Activated naive CD8-positive, alpha-beta T cell treated with anti-CD3 and anti-CD28 coated beads, Interleukin-2, amount 10 ng/mL, durations not matched to agents 7 days and 5 days (primary cell): ENCODE results near the gene ZBTB20. TPM values are rescaled to one million over a fixed set of nuclear protein-coding genes. Genes with fewer than 3 reads are reported as not detected.

Experiments used
- ATAC-seq: fragments of 150-1000 bp; cut with Tn5 transposase; one replicate; pipeline ENCODE4 v1.10.0; 2021; ENCODE audit warnings: low read depth, moderate library complexity
- POLR2A ChIA-PET: fragments of 350-600 bp; sonication (Branson Sonifier 250); formaldehyde crosslinking; loops from one replicate; lab custom pipeline; 2021; ENCODE audit warnings: antibody characterized with exemption; lab: Charles Lee
- DNase-seq: peaks from one replicate; pipeline ENCODE4 v3.0.0; 2021
- H3K27ac Mint-ChIP-seq: one replicate; pipeline ENCODE4 v1.8.0; 2022; ENCODE audit warnings: mild to moderate bottlenecking, mixed read lengths
- H3K27me3 Mint-ChIP-seq: one replicate; pipeline ENCODE4 v1.8.0; 2022; ENCODE audit warnings: mild to moderate bottlenecking, moderate library complexity, mixed read lengths
- H3K36me3 Mint-ChIP-seq: one replicate; pipeline ENCODE4 v1.8.0; 2021; ENCODE audit warnings: mild to moderate bottlenecking, mixed read lengths
- H3K4me1 Mint-ChIP-seq: one replicate; pipeline ENCODE4 v1.8.0; 2021; ENCODE audit warnings: mixed read lengths
- H3K4me3 Mint-ChIP-seq: one replicate; pipeline ENCODE4 v1.8.0; 2022; ENCODE audit warnings: mild to moderate bottlenecking, moderate library complexity, mixed read lengths
- H3K9me3 Mint-ChIP-seq: one replicate; pipeline ENCODE4 v1.8.0; 2021; ENCODE audit warnings: mixed read lengths
- total RNA-seq, 2 experiments: library from RNA; stranded (reverse); gene quantifications; one replicate each; pipeline ENCODE4 v1.2.3, GENCODE V29; 2021

ZBTB20 gene
- total RNA-seq, 2 experiments from 2014 or later = 27.4 to 31.3 TPM

DNA sequence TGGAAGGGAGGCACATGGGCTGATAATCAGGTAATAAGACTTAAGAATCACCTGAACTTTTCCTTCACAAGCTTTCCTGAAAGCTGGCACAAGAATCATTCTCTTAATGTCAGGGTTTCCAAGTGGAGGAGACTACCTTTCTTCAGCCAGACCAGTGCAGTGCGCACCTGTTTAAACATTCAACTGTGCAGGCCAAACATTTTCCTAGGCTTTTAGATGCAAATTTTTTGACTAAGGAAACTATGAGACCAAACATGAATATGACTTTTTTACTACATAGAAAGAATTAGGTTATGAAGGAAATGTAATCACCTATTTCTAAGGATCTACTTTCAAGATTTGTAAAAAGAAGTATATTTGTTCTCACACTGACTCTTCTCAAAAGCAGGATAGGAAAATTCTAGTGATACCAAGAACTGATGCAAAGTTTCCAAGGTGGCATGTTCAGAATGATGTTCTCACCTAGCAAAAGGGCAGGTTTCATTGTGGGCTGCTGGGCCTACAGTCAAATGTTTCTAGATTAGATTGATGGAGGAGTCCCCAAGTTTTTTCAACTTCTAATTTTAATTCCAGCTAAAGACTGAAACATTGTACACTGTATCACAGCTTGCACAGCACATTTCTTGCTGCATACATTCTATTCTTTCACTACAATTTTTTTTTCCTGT is 514.2 kb downstream of the ZBTB20 start:
- H3K4me1 Mint-ChIP-seq = no peaks in the 10 kb centered on the region
- H3K27me3 Mint-ChIP-seq = no peaks in the 10 kb centered on the region
- peaks cover 6% of the 10 kb centered on the region for H3K36me3 Mint-ChIP-seq
- ATAC-seq (no peak), DNase-seq (no peak)
- no peak overlapping the region for H3K27ac Mint-ChIP-seq
- POLR2A ChIA-PET = no interaction called here
- no peak overlapping the region for H3K4me3 Mint-ChIP-seq
- peaks cover 11% of the 10 kb centered on the region for H3K9me3 Mint-ChIP-seq

DNA sequence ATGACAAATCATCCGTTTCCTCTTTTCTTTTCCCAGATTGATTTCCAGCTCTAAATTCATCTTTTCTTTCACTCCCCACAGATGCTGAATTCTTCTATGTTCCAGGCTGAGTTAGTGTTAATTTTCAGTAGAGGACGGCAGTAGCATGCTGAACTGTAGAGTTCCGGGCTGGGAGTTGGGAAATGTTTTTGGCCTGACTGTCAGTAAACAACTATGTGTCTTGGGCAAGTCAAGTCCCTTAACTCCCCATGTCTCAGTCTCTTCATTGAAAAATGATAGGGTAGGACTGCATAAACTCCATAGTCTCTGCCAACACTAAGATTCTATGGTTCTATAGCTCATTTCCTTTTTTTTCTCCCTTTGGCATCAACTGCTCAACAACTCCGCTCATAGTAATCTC is 519.3 kb downstream of the ZBTB20 start:
- Mint-ChIP-seq H3K4me3 (no peak overlapping the region), H3K4me1 (no peaks in the 10 kb centered on the region), H3K36me3 (peaks cover 2% of the 10 kb centered on the region), H3K27me3 (no peaks in the 10 kb centered on the region), H3K9me3 (no peaks in the 10 kb centered on the region), H3K27ac (no peak overlapping the region)
- POLR2A ChIA-PET = no interaction called here
- no peak for DNase-seq
- no peak for ATAC-seq

DNA sequence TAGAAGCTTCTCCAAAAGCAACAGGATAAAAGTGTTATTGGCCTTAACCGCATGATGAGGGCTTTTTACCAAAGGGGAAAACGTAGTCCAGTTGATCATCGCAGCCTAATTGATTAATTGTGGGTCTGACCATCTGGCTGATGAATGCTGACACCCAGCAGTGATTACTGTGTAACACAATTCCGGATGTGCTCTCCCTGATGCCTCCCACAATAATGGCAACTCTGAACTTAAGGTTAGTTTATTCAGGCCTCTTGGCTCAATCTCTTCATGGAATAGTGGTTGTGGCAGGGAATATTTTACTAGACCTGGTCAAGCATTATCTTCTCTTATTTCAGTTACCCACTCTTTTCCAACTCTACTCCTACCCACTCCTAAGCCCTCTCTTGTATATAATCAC is 520.3 kb downstream of the ZBTB20 start:
- no peak for ATAC-seq
- H3K27me3 Mint-ChIP-seq = no peaks in the 10 kb centered on the region
- DNase-seq = no peak
- H3K36me3 Mint-ChIP-seq = peaks cover 2% of the 10 kb centered on the region
- POLR2A ChIA-PET = no interaction called here
- no peaks in the 10 kb centered on the region for H3K9me3 Mint-ChIP-seq
- no peak overlapping the region for H3K4me3 Mint-ChIP-seq
- H3K4me1 Mint-ChIP-seq = no peaks in the 10 kb centered on the region
- no peak overlapping the region for H3K27ac Mint-ChIP-seq

DNA sequence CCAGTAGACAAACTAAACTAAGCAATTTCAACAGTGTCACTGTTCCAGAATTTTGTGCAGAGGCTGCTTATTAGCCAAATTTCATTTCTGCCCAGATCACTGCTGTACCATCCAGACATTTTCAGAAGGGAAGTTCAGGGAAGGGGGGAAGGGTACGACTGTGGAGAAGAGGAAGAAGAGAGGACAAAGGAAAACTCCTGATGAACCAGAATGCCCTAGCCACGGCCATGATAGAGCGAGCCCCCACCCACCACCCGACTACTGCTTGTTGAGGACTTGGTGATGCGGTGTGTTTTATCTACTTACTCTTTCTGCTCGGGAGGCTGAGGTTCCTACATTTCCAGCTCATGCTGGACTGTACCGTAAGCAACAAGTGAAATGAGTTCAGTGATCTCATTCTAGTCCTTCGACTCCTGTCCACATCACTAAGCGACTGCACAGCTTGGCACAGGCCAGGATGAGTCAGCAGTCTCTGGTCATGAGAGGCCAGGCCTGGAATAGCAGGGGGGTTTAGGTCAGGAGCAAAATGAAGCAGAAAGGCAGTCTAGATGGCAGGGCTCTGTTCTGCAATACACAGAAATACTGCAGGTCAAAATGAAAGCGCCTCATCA is 522.4 kb downstream of the ZBTB20 start:
- DNase-seq = no peak
- no peaks in the 10 kb centered on the region for H3K9me3 Mint-ChIP-seq
- no peaks in the 10 kb centered on the region for H3K4me1 Mint-ChIP-seq
- H3K36me3 Mint-ChIP-seq = peaks cover 2% of the 10 kb centered on the region
- no peak for ATAC-seq
- H3K27ac Mint-ChIP-seq = no peak overlapping the region
- POLR2A ChIA-PET = no interaction called here
- no peak overlapping the region for H3K4me3 Mint-ChIP-seq
- no peaks in the 10 kb centered on the region for H3K27me3 Mint-ChIP-seq

DNA sequence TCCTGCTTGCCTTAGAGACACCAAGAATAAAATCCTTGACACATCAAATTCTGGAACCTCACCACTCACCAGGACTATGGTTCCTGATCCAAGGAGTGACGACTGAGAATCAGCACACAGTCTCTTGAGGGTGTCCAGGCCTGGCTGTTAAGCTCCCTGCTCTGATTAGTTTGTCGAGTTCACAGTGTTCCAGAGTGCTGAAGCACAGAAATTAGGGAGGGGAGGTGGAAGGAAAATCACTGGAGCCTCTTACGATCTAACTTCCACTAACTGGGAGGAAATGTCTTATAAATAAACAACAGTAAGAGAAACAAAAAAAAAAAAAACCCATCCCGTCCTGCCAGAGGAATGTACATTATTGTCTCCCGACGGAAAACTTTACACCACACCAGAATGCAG is 523.0 kb downstream of the ZBTB20 start:
- Mint-ChIP-seq H3K4me1 (no peaks in the 10 kb centered on the region), H3K27ac (no peak overlapping the region), H3K36me3 (peaks cover 2% of the 10 kb centered on the region), H3K4me3 (no peak overlapping the region), H3K27me3 (no peaks in the 10 kb centered on the region), H3K9me3 (no peaks in the 10 kb centered on the region)
- POLR2A ChIA-PET = interaction anchor here (0.8 kb wide), 1 partner anchor 59 kb away, joined by 4 read pairs; no protein-coding TSS in a partner anchor
- DNase-seq (no peak), ATAC-seq (no peak)

GRCh38 chr3:114623420-114624046 is 523.6 kb downstream of the ZBTB20 start:
- Mint-ChIP-seq H3K27ac (no peak overlapping the region), H3K27me3 (no peaks in the 10 kb centered on the region), H3K9me3 (no peaks in the 10 kb centered on the region), H3K36me3 (peaks cover 2% of the 10 kb centered on the region), H3K4me1 (no peaks in the 10 kb centered on the region), H3K4me3 (no peak overlapping the region)
- POLR2A ChIA-PET = interaction anchor here (0.8 kb wide), 1 partner anchor 58 kb away, joined by 4 read pairs; no protein-coding TSS in a partner anchor
- ATAC-seq = no peak
- no peak for DNase-seq

DNA sequence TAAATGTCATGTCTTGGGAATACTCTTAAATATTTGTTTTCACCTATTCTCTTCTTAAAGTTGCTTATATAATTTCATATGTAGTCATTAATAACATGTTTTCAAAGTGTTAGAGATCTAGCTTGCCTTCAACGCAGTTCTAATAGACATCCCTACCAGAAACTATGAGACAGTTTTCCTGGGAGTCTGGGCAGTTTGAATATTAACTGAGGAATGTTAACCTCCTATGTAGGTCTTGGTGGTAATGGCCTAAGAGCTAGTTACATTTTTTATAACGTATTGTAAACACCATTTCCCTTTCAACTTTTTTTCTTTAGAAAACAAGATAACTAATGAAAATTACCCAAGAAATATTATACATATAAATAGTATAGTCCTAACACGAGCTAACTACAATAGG is 525.1 kb downstream of the ZBTB20 start:
- H3K4me3 Mint-ChIP-seq = no peak overlapping the region

GRCh38 chr3:114619771-114620170 is 527.3 kb downstream of the ZBTB20 start:
- Mint-ChIP-seq H3K4me1 (no peaks in the 10 kb centered on the region), H3K9me3 (no peaks in the 10 kb centered on the region), H3K27me3 (no peaks in the 10 kb centered on the region), H3K27ac (no peak overlapping the region), H3K36me3 (peaks cover 1% of the 10 kb centered on the region), H3K4me3 (no peak overlapping the region)
- POLR2A ChIA-PET = no interaction called here
- ATAC-seq (no peak), DNase-seq (no peak)

More for the DNA sequence above, 525.1 kb downstream of the ZBTB20 start:
- Mint-ChIP-seq H3K4me1 (no peaks in the 10 kb centered on the region), H3K9me3 (no peaks in the 10 kb centered on the region), H3K27me3 (no peaks in the 10 kb centered on the region), H3K27ac (no peak overlapping the region), H3K36me3 (peaks cover 1% of the 10 kb centered on the region)
- POLR2A ChIA-PET = no interaction called here
- no peak for DNase-seq
- ATAC-seq = no peak

- H3K4me3 Mint-ChIP-seq = no peak overlapping the region
- no peak for ATAC-seq
Observed at GRCh38 chr3:114615523-114616085, 531.5 kb downstream of the ZBTB20 start.

GRCh38 chr3:114609973-114610630 is 537.0 kb downstream of the ZBTB20 start:
- Mint-ChIP-seq H3K9me3 (no peaks in the 10 kb centered on the region), H3K27me3 (no peaks in the 10 kb centered on the region), H3K4me3 (no peak overlapping the region), H3K4me1 (no peaks in the 10 kb centered on the region), H3K36me3 (no peaks in the 10 kb centered on the region), H3K27ac (no peak overlapping the region)
- POLR2A ChIA-PET = no interaction called here
- DNase-seq = no peak
- ATAC-seq = no peak

More at GRCh38 chr3:114615523-114616085, 531.5 kb downstream of the ZBTB20 start:
- no peak for DNase-seq
- POLR2A ChIA-PET = no interaction called here
- Mint-ChIP-seq H3K27me3 (no peaks in the 10 kb centered on the region), H3K9me3 (no peaks in the 10 kb centered on the region), H3K4me1 (no peaks in the 10 kb centered on the region), H3K36me3 (no peaks in the 10 kb centered on the region), H3K27ac (no peak overlapping the region)

DNA sequence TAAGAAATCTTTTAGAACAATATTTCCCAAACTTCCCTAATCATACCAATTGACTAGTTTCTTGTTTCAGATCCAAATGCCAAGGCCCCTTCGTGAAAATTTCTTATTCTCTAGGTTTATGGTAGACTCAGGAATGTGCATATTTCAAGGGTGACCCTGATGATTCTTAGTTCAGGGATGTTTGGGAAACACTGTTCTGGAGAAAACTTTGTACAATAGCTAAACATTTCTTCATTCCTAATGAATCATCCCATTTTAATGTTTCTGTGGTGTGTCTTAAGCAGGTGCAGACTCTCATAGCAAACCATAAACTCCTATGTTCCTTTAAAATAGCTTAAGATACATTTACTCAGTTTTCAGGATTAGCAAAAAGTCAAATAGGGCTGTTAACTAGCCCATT is 538.8 kb downstream of the ZBTB20 start:
- no peaks in the 10 kb centered on the region for H3K4me1 Mint-ChIP-seq
- H3K27ac Mint-ChIP-seq = no peak overlapping the region
- no peaks in the 10 kb centered on the region for H3K9me3 Mint-ChIP-seq
- POLR2A ChIA-PET = no interaction called here
- no peak overlapping the region for H3K4me3 Mint-ChIP-seq
- no peaks in the 10 kb centered on the region for H3K27me3 Mint-ChIP-seq
- no peaks in the 10 kb centered on the region for H3K36me3 Mint-ChIP-seq
- DNase-seq = no peak
- no peak for ATAC-seq

DNA sequence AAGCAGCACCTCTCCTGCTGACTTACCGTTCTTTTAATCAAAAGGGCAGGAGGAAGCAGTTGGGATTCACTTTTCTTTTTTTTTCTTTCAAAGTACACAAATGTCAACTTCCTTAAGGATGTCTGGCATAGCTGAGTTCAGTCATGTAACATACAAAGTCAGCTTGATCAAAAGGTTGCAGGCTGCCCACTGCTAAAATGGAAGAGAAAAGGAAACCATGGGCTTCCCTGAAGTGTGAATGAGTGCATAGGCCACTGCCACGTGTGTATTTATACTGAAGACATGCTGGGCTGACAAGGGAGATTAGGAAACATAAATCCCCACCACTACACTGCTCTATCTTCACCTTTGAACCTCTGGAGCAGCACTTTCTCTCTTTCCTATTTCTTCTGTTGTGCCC is 540.8 kb downstream of the ZBTB20 start:
- POLR2A ChIA-PET = no interaction called here
- ATAC-seq = no peak
- Mint-ChIP-seq H3K9me3 (no peaks in the 10 kb centered on the region), H3K27me3 (no peaks in the 10 kb centered on the region), H3K4me1 (no peaks in the 10 kb centered on the region), H3K27ac (no peak overlapping the region), H3K36me3 (peaks cover 2% of the 10 kb centered on the region), H3K4me3 (no peak overlapping the region)
- DNase-seq = no peak

- POLR2A ChIA-PET = no interaction called here
- no peak overlapping the region for H3K4me3 Mint-ChIP-seq
- H3K4me1 Mint-ChIP-seq = no peaks in the 10 kb centered on the region
- H3K27me3 Mint-ChIP-seq = no peaks in the 10 kb centered on the region
- peaks cover 2% of the 10 kb centered on the region for H3K36me3 Mint-ChIP-seq
- H3K9me3 Mint-ChIP-seq = no peaks in the 10 kb centered on the region
- DNase-seq = no peak
- ATAC-seq = no peak
- no peak overlapping the region for H3K27ac Mint-ChIP-seq
Observed at GRCh38 chr3:114600571-114600970, 546.5 kb downstream of the ZBTB20 start.
